ENCODE results near the gene BTN1A1. TPM values are rescaled to one million over a fixed set of nuclear protein-coding genes. Genes with fewer than 3 reads are reported as not detected.

The BTN1A1 gene
- total and polyA plus RNA-seq, 4 donors, result 0.06 to 0.26 (median 0.06) TPM; not detected in 1

DNA sequence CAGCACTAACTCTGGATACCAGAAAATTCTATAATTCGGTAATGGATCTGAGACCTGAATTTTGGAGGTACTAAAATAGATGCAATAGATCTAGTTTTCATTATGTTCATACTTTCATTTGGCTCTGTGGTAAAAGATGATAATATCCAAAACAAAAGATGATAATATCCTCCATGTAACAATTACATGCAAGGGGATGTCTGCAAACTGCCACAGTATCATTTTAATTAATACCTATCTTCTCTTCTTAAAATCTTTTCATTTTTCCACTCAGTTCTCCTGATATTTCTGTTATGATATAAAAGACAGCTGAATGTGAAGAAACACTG is 26.7 kb upstream of the BTN1A1 start:
- peak overlapping the region in 1 of 2 donors; percentile 96 for H3K27ac ChIP-seq (ENCODE audit: low read depth in 1 of 2, low read length in 1 of 2)
- WGBS, 2 donors, result 82 to 93% methylated on average over 1 of the region's 1 CpG

DNA sequence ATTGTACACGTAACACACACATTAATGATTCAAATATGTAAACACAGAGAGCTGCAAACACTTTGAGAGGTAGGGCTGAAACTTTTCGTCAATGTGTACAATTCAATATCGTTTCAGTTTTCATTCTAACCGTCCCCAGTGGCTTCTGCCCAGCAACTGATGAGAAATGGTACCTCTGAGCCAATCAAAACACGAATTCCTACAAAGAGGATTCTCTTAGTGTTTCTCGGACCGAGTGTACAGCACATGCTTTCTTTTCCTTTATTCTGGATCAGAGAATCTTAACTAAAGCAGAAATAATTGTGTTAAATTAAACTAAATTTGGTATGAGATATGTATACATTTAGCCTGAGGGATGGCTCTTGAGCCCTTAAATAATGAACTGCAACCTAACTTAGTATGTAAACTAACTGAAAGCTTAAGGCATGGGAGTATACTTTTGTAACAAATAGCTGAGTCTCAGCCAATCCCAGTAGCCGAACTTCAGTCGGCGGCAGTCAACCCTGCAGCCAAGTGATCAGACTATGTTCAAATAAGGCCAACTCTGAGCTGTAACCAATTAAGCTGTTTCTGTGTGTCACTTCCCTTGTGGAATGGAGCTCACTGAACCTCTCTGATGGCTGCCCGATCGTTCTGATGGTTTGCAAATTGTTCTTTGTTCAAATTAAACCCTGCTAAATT is 26.2 kb upstream of the BTN1A1 start:
- WGBS, 2 donors, result 0 to 1% methylated on average over 12 of the region's 12 CpGs
- H3K9ac ChIP-seq (ENCODE audit: insufficient read depth in 1 of 2, low read length in 2 of 2), result peak overlapping the region in 1 of 2 donors; percentile 96
- TF ChIP-seq, protein P1, sequence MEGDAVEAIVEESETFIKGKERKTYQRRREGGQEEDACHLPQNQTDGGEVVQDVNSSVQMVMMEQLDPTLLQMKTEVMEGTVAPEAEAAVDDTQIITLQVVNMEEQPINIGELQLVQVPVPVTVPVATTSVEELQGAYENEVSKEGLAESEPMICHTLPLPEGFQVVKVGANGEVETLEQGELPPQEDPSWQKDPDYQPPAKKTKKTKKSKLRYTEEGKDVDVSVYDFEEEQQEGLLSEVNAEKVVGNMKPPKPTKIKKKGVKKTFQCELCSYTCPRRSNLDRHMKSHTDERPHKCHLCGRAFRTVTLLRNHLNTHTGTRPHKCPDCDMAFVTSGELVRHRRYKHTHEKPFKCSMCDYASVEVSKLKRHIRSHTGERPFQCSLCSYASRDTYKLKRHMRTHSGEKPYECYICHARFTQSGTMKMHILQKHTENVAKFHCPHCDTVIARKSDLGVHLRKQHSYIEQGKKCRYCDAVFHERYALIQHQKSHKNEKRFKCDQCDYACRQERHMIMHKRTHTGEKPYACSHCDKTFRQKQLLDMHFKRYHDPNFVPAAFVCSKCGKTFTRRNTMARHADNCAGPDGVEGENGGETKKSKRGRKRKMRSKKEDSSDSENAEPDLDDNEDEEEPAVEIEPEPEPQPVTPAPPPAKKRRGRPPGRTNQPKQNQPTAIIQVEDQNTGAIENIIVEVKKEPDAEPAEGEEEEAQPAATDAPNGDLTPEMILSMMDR (IDR thresholded peaks at IDR 0.05; ENCODE audit: control extremely low read depth, extremely low read depth), result no peak
- ATAC-seq (ENCODE audit: insufficient read depth, low FRiP score), result peak; percentile 96
- H3K27me3 ChIP-seq (ENCODE audit: control insufficient read depth in 3 of 3, insufficient read depth in 3 of 3, low read length in 2 of 3), result no peaks in the 10 kb centered on the region
- no peak overlapping the region for H3K4me3 ChIP-seq
- H3K9me3 ChIP-seq (ENCODE audit: control insufficient read depth in 4 of 4, insufficient read depth in 3 of 4, low read length in 3 of 4), result no peaks in the 10 kb centered on the region
- peak; percentile 91 to 98 (median 98) for DNase-seq
- H3K4me1 ChIP-seq (ENCODE audit: control insufficient read depth in 5 of 5, insufficient read depth in 5 of 5, low read length in 5 of 5), result peaks cover 0 to 19% (median 4%) of the 10 kb centered on the region in 5 donors
- H3K27ac ChIP-seq (ENCODE audit: low read depth in 1 of 2, low read length in 1 of 2), result peak overlapping the region; percentile 94 to 96
- H3K36me3 ChIP-seq (ENCODE audit: control insufficient read depth in 4 of 4, insufficient read depth in 4 of 4, low read length in 4 of 4), result peaks cover 0 to 3% (median 2%) of the 10 kb centered on the region in 4 donors

More for the DNA sequence above, 26.7 kb upstream of the BTN1A1 start:
- peak overlapping the region in 1 of 2 donors; percentile 96 for H3K9ac ChIP-seq (ENCODE audit: insufficient read depth in 1 of 2, low read length in 2 of 2)
- H3K36me3 ChIP-seq (ENCODE audit: control insufficient read depth in 4 of 4, insufficient read depth in 4 of 4, low read length in 4 of 4), result peaks cover 3 to 8% (median 6%) of the 10 kb centered on the region in 4 donors
- ATAC-seq (ENCODE audit: insufficient read depth, low FRiP score) (no peak), DNase-seq (no peak)
- no peak overlapping the region for H3K4me3 ChIP-seq
- H3K27me3 ChIP-seq (ENCODE audit: control insufficient read depth in 3 of 3, insufficient read depth in 3 of 3, low read length in 2 of 3), result no peaks in the 10 kb centered on the region
- peaks cover 0 to 19% (median 4%) of the 10 kb centered on the region in 5 donors for H3K4me1 ChIP-seq (ENCODE audit: control insufficient read depth in 5 of 5, insufficient read depth in 5 of 5, low read length in 5 of 5)
- H3K9me3 ChIP-seq (ENCODE audit: control insufficient read depth in 4 of 4, insufficient read depth in 3 of 4, low read length in 3 of 4), result no peaks in the 10 kb centered on the region
- TF ChIP-seq, protein P1 (IDR thresholded peaks at IDR 0.05; ENCODE audit: control extremely low read depth, extremely low read depth), result no peak

DNA sequence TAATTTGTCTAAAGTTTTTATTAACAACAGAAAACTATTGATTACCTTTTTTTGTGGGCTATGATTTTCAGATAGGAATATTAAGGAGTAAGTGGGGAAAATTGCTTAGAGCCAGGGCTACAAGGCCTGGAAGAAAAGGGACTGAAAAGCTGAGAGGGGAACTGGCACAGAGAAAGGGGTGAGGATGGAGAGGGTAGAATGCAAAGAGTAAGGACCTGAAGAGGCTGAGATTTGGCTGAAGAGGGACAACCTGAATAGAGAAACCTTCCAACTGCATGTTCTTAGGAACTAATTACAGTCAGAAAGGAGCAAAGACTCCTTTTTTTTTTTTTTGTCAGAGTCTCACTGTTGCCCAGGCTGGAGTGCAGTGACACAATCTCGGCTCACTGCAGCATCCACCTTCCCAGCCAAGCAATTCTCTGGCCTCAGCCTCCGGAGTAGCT is 25.6 kb upstream of the BTN1A1 start:
- Histone ChIP-seq H3K27ac (ENCODE audit: low read depth in 1 of 2, low read length in 1 of 2) (peak overlapping the region; percentile 94 to 96), H3K9me3 (ENCODE audit: control insufficient read depth in 4 of 4, insufficient read depth in 3 of 4, low read length in 3 of 4) (no peaks in the 10 kb centered on the region), H3K36me3 (ENCODE audit: control insufficient read depth in 4 of 4, insufficient read depth in 4 of 4, low read length in 4 of 4) (no peaks in the 10 kb centered on the region), H3K27me3 (ENCODE audit: control insufficient read depth in 3 of 3, insufficient read depth in 3 of 3, low read length in 2 of 3) (no peaks in the 10 kb centered on the region), H3K9ac (ENCODE audit: insufficient read depth in 1 of 2, low read length in 2 of 2) (peak overlapping the region in 1 of 2 donors; percentile 96), H3K4me3 (peak overlapping the region; percentile 32), H3K4me1 (ENCODE audit: control insufficient read depth in 5 of 5, insufficient read depth in 5 of 5, low read length in 5 of 5) (peaks cover 0 to 19% (median 4%) of the 10 kb centered on the region in 5 donors)
- ATAC-seq (ENCODE audit: insufficient read depth, low FRiP score) (no peak), DNase-seq (no peak)
- WGBS, 2 donors, result 43 to 63% methylated on average over 2 of the region's 2 CpGs
- TF ChIP-seq, protein P1 (IDR thresholded peaks at IDR 0.05; ENCODE audit: control extremely low read depth, extremely low read depth), result no peak

Measured in lung (tissue), 12 donors.